ENCODE data around the gene CUTC.
"Not testable (repeated sequence)": the region's sequence is repeated elsewhere in the genome, so short reads cannot be mapped to it uniquely, and the experiment has no call there.

CUTC gene

DNA sequence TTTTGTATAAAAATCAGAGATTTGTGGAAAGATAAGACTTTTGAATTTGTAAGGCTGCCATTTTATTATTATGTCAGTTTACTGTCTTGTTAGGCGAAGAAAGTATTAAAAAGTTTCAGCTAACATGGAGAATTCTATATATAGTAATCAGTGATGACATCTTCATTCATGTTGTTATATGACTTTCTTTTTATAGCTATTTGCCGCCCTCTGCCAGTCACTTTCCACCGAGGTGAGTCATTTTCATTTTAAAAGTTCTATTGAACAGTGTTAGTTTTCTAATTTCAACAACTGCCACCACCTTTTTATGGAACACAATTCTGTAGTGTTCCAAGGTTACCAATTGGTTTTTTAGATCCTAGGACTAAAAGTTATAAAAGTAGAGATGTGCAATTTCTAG, 11.8 kb downstream of the CUTC start:
- DNase-seq: no peak

- DNase-seq: not testable (repeated sequence)
Measured at GRCh38 chr10:99746166-99746565, 14.1 kb downstream of the CUTC start.

DNA sequence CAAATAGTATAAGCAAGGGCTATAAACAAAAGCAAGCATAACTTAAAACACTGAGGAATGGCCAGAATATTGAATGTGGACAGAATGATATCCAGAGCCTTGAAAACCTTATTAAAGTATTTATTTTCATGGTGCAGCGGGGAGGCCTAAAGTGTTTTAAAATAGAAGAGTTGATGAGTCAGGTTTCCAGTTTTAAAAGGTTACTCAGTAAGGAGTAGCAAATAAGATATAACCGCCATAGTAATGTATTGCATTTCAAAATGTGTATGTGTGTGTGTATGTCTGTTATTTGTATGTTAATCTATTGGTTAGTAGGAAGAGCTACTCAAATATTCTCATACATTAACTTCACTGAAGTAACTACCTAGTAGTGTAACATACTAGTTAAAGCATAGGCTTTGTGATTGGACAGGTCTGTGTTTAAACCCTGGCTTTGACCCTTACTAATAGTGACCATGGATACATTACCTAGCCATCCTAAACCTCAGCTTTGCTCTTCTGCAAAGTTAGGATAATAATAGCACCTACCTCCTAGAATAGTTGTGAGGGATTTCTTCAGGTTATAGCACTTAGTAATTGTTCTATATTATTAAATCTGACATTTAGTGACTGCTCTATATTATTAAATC, 16.9 kb downstream of the CUTC start:
- DNase-seq: no peak

DNA sequence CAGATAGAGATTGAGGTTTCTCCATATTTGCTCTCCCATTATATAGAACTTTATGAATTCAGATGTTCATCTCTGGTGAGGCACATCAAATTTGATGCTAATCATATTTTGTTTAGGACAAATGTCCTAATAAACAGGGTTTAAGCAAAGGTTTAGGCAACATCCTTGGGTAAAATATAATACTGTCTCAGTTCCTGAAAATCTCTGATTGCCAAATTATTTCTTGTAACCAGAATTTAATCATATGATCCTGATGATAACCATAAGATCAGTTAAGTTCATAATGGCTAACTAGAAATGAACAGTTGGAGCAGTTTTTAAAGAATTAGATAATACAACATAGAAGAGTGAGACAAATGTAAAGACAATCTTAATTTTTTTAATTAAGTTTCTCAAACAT, 18.6 kb downstream of the CUTC start:
- no peak for DNase-seq

DNA sequence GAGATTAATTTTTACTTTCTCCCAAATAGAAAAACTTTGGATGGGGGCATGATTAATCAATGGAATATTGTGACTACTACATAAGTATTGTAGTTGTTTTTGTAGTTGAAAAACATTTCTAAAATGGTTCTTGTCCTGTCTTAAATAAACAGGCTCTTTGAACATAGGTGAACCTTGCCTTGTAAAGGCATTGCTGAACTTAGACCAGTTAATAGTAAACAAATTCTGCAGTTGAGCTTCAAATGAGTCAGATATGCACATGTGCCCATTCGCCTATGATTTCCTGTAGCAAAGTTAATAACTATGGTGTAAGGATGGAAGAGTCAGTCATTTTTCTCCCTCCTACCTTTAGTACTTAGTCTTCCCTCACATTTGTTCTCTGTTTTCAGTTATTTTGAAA, 22.6 kb downstream of the CUTC start:
- DNase-seq: no peak

GRCh38 chr10:99756159-99756558, 24.1 kb downstream of the CUTC start:
- DNase-seq: no peak

DNA sequence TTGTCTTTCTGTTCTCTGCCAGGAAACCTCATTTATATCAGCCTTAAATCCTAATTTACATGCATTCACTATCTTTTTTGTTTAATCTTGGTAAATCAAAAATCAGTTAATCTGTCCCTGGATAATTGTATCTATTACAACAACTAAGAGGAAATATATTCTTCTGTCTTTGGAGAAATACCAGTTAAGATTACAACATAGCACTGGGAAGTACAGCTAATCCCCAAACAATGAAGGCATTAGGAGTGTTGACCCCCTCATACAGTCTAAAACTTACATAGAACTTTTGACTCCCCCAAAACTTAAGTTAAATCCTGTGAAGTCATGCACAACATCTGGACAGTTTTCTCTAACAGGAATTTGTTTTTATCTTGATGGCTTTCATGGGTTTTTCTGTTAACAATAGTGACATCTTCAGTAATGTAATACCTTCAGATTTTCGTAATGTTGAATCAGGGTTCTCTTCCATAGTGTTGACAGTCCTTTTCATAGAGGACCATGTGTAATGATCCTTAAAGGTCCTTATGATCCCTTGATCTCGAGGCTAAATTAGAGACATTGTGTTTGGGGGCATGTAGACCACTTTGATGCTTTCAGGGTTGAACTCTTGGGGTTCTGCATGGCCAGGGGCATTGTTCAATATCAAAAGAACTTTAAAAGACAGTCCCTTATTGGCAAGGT, 26.3 kb downstream of the CUTC start:
- no peak for DNase-seq

GRCh38 chr10:99760321-99760720, 28.3 kb downstream of the CUTC start:
- DNase-seq: no peak

DNA sequence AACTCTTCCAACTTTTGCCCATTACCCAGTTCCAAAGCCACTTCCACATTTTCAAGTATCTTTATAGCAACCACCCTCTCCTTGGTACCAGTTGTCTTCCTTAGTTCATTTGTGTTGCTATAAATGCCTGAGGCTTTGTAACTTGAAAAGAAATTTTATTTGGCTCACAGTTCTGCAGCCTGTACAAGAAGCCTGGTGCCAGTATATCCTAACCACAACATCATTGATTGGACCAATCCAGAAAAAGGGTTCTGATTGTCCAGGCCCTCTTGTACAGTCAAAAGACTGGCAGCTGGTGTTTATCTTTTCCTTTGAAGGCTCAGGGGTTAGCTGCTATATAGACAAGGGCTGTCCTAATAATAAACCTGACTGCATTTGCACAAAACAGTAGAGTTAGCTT, 29.3 kb downstream of the CUTC start:
- DNase-seq: no peak

DNA sequence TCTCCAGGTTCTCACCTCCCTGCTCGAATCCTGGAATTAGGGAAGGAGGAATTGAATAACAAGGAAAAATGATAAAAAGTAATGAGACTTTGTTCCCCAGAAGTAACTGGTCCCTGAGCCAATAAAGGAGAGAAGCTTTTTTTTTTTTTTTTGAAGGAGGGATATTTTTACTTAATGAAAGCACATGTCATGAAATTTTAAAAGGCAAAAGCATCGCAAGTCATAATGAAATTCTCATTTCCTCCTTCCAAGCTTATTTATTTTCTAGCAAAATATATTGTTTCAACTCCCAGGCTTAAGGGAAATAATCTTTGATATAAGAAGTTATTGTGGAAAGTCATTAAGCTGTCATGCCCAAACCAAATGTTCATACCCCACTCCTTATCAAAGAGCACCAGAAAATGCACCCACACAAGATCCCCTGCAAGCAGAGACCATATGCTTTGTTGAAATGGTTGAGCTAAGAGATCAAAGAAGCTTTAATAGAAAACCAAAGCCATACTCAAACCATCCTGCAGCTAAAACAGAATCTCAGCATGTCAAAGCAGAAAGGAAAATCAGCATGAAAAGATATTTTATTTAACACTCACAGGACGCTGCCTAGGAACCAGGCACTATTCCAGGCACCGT, 33.8 kb downstream of the CUTC start:
- no peak for DNase-seq

DNA sequence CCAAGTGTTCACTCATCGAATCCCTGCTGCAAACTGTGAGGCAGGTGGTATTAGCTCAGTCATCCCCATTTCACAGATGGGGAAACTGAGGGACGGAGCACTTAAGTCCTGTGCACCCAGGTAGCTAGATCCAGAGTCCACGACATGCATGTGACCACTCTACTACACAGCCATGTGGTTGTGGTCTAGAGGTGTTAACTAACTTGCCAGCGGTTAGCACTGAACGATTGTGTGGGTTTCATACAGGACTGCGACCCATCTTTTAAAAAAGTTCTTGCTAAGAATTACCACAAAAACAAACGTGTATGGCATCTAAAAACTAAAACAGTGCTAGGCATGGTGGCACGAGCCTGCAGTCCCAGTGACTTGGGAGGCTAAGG, 34.3 kb downstream of the CUTC start:
- no peak for DNase-seq

GRCh38 chr10:99767901-99768300, 35.9 kb downstream of the CUTC start:
- DNase-seq: no peak

DNA sequence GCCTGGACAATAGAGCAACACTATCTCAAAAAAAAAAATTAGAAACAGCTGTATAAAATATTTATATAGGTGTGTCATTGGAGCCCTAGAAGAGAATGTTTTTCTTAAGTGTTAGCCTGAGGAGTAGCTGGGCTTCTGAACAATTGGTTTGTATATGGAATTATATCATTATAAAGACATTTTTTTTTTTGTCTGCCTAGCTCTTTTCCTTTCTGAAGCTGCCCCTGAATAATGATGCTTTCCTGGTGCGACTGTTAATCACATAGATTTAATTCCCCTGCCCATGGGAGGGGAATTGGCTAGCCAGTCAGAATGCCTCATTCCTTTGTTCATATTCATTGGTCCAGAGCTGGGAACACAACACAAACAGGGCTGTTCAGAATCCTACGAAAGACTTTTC, 36.5 kb downstream of the CUTC start:
- no peak for DNase-seq

DNA sequence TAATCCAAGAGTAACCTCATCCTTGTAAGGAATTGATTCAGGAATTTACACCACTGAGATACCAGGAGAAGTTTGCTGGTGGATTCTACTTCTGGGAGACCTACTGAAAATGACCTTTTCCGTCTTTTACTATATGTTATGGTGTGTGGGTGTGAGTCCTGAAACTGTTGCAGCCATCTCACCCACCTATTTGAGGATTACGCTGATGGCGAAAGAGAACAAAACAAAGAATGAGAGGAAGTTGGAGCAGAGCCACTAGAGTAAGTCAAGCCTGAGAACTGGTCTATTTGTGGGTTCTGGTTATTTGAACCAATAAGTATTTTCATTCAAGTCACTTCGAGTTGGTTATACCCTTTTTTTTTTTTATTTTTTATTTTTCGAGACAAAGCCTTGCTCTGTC, 37.7 kb downstream of the CUTC start:
- no peak for DNase-seq

- DNase-seq: no peak
Measured at GRCh38 chr10:99770408-99771045, 38.5 kb downstream of the CUTC start.

DNA sequence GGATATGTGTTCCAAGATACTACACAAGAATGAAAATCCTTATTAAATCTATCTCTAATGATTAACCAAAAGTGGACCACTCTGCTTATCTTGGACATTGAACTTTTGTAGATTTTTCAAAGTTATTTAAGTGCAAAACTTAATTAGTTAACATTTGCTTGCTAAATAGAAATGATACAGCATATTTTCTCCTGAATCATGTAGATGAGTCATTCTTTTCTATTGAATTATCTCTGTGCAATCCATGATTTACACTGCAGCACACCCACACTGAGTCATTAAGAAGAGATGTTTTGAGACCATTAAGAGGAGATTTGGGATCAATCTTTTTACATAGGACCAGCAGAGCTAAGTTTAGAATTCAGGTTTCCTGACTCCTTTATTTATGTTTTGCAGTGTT, 43.8 kb downstream of the CUTC start:
- DNase-seq: no peak

DNA sequence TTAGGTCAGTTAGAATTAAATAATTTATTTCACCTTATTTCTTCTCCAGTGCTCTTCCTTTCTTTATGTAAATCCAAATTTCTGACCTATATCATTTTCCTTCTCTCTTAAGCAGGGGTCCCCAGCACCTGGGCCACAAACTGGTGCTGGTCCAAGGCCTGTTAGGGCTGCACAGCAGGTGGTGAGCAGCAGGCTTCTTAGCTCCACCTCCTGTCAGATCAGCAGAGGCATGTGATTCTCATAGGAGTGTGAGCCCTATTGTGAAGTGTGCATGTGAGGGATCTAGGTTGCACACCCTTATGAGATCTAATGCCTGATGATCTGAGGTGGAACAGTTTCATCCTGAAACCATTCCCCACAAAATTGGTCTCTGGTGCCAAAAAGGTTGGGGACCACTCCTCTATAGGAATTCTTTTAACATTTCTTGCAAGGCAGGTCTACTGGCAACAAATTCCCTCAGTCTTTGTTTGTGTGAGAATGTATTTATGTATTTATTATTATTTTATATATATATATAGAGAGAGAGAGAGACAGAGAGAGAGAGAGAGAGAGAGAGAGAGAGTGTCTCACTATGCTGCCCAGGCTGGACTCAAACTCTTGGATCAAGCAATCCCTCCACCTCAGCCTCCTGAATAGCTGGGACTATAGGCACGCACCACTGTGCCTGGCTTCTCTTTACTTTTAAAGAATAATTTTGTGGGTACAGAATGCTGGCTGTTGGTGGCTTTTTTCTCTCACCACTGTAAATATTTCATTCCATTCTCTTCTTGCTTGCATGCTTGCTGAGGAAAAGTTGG, 46.1 kb downstream of the CUTC start:
- DNase-seq: no peak

- no peak for DNase-seq
Measured at GRCh38 chr10:99779335-99779734, 47.3 kb downstream of the CUTC start.

- no peak for DNase-seq
Measured at GRCh38 chr10:99781734-99782429, 49.8 kb downstream of the CUTC start.

GRCh38 chr10:99782447-99783286, 50.6 kb downstream of the CUTC start, which contains the start of gene ABCC2:
Gene ABCC2, plus strand, starts transcription at chr10:99782640. Its CDS starts 205 bp downstream, at chr10:99782845.
- DNase-seq: no peak

DNA sequence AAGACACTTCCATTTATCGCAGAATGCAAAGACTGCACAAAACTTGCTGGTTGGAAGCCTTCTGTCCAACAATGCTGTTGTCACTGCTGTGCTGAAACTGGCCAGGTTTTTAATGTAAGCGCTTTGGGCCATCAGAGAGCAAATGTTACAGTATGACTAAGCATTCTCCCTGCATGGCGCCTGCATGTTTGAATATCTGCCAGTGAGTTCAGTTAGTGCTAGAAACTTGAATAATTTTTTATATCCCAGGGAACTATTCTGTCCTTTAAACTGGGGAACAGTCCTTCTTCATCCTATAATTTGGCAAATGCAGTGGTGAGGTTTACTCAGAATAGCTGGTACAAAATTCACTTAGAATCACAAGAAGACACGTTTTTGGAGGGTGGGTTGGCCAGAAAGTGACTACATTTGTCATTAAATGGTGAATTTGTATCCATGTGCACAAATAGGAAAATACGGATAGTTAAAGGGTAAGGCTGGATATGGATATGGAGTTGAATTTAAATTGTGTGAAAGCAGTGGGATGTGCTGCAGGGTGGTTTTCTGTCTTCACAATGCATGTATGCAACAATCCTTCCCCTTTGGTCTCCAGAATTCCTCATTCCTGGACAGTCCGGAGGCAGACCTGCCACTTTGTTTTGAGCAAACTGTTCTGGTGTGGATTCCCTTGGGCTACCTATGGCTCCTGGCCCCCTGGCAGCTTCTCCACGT, 52.1 kb downstream of the CUTC start:
- no peak for DNase-seq
